GM06990 (cell line): ENCODE measurements around the gene ZHX3.

Experiments used
- DNase-seq: peaks from one replicate; pipeline ENCODE4 v3.0.0-alpha.2; 2011; ENCODE audit not compliant: insufficient read length; ENCODE audit errors: extremely low read depth
- H3K27me3 ChIP-seq: replicated peaks from 2 replicates; pipeline ENCODE4 v1.6.0; 2011; ENCODE audit warnings: low read length; ENCODE audit not compliant: control insufficient read depth, insufficient read depth
- H3K36me3 ChIP-seq: 2 replicates; pipeline ENCODE4 v1.5.1; 2011; ENCODE audit warnings: low read length; ENCODE audit not compliant: control insufficient read depth, insufficient read depth
- H3K4me3 ChIP-seq: replicated peaks from 2 replicates; pipeline ENCODE4 v1.5.1; 2011; ENCODE audit warnings: low read depth, mild to moderate bottlenecking, control low read depth, low read length
- TF ChIP-seq, protein P1 (sequence below): IDR thresholded peaks from 2 replicates; pipeline ENCODE4 v1.5.1; 2011; ENCODE audit warnings: low read length, control low read depth, mild to moderate bottlenecking, inconsistent platforms; ENCODE audit not compliant: insufficient read depth, poor library complexity, severe bottlenecking

Gene ZHX3

DNA sequence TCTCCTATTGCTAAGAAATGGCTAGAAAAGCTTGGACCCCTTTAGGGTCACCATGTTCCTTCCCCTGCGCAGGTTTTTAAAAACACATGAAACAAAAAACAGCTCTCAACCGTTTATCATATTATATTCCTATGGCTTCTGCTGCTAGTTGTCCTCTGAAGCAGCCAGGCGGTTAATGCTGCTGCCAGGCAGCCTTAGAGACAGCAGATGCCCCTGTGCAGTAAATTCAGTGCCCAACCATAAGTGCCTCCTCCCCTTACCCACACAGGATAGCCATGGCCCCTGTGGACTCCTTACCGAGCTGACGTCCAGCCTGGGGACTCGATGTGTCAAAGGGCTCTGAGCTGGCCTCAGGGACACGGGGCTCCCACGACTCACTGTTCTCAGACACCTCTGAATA, 115.8 kb downstream of the ZHX3 start:
- H3K27me3 ChIP-seq = no peaks in the 10 kb centered on the region
- no peak for DNase-seq
- TF ChIP-seq, protein P1, sequence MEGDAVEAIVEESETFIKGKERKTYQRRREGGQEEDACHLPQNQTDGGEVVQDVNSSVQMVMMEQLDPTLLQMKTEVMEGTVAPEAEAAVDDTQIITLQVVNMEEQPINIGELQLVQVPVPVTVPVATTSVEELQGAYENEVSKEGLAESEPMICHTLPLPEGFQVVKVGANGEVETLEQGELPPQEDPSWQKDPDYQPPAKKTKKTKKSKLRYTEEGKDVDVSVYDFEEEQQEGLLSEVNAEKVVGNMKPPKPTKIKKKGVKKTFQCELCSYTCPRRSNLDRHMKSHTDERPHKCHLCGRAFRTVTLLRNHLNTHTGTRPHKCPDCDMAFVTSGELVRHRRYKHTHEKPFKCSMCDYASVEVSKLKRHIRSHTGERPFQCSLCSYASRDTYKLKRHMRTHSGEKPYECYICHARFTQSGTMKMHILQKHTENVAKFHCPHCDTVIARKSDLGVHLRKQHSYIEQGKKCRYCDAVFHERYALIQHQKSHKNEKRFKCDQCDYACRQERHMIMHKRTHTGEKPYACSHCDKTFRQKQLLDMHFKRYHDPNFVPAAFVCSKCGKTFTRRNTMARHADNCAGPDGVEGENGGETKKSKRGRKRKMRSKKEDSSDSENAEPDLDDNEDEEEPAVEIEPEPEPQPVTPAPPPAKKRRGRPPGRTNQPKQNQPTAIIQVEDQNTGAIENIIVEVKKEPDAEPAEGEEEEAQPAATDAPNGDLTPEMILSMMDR = no peak
- H3K4me3 ChIP-seq = no peak overlapping the region
- H3K36me3 ChIP-seq = no peaks in the 10 kb centered on the region

- TF ChIP-seq, protein P1 = no peak
- H3K36me3 ChIP-seq = no peaks in the 10 kb centered on the region
- H3K4me3 ChIP-seq = no peak overlapping the region
- H3K27me3 ChIP-seq = no peaks in the 10 kb centered on the region
- DNase-seq = no peak
Measured at GRCh38 chr20:41200446-41201202, 116.9 kb downstream of the ZHX3 start.

GRCh38 chr20:41198443-41198842, 119.1 kb downstream of the ZHX3 start:
- no peak for DNase-seq
- Histone ChIP-seq H3K4me3 (no peak overlapping the region), H3K36me3 (no peaks in the 10 kb centered on the region), H3K27me3 (no peaks in the 10 kb centered on the region)
- TF ChIP-seq, protein P1 = no peak

DNA sequence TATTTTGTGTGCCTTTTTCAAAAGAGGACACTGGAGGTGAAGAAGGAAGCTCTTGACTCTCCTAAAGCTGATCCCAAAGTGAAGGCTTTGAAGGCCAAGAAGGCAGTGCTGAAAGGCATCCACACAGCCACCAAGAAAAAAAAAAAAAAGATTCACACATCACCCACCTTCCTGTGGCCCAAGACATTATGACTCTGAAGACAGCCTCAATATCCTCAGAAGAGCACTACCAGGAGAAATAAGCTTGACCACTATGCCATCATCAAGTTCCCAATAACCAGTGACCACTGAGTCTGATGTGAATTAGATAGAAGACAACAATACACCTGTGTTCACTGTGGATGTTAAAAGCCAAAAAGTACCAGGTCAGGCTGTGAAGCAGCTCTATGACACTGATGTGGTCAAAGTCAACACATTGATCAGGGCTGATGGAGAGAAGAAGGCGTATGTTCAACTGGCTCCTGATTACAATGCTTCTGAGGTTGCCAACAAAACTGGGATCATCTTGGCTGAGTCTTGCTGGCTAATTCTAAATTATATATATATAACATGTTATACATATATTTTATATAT, 120.8 kb downstream of the ZHX3 start:
- no peak for DNase-seq
- TF ChIP-seq, protein P1 = no peak
- Histone ChIP-seq H3K27me3 (no peaks in the 10 kb centered on the region), H3K4me3 (no peak overlapping the region), H3K36me3 (no peaks in the 10 kb centered on the region)

GRCh38 chr20:41192575-41192974, 125.0 kb downstream of the ZHX3 start:
- DNase-seq = no peak
- TF ChIP-seq, protein P1 = no peak
- Histone ChIP-seq H3K27me3 (no peaks in the 10 kb centered on the region), H3K4me3 (no peak overlapping the region), H3K36me3 (no peaks in the 10 kb centered on the region)
